GM19397 (cell line): ENCODE data around the gene GALM.
"Not testable (repeated sequence)": the region's sequence is repeated elsewhere in the genome, so short reads cannot be mapped to it uniquely, and the experiment has no call there.

Source experiments
- ATAC-seq: cut with Tn5 transposase; IDR thresholded peaks from one replicate; pipeline ENCODE4 v1.9.1; 2021; ENCODE audit warnings: mild to moderate bottlenecking, moderate library complexity; ENCODE audit not compliant: unreplicated experiment

The GALM gene

GRCh38 chr2:38737000-38737698 lies 71.2 kb downstream of the GALM start:
- not testable (repeated sequence) for ATAC-seq

GRCh38 chr2:38737925-38738324 lies 72.0 kb downstream of the GALM start:
- no peak for ATAC-seq

- no peak for ATAC-seq
Measured at GRCh38 chr2:38739524-38739923, 73.6 kb downstream of the GALM start.

DNA sequence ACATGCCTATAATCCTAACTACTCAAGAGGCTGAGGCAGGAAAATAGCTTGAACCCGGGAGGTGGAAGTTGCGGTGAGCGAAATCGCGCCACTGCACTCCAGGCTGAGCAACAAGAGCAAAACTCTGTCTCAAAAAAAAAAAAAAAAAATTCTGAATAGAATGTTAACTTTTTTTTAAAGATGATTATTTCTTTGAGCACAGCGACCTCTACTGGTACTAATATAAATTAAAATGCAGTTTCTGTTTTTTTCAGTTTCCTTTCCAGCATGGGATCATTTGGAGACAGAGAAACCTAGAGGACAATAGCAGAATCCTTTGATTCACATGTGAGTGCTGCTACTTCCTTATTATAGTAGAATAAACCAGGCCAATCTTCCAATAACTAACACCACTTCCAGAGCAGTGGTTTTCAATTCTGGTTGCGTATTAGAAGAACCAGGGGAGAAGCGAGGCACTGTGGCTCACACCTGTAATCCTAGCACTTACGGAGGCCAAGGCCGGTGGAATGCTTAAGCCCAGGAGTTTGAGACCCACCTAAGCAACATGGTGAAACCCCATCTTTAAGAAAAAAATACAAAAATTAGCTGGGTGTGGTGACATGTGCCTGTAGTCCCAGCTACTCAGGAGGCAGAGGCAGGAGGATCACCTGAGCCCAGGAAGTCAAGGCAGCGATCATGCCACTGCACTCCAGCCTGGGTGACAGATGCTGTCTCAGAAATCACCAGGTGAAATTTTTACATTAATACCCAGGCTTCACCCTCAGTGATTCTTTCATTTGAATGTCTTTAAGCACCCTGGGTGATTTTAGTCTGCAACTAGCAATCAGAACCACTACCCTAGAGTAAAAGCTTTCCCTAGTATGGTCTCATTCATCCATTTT lies 75.2 kb downstream of the GALM start:
- no peak for ATAC-seq

DNA sequence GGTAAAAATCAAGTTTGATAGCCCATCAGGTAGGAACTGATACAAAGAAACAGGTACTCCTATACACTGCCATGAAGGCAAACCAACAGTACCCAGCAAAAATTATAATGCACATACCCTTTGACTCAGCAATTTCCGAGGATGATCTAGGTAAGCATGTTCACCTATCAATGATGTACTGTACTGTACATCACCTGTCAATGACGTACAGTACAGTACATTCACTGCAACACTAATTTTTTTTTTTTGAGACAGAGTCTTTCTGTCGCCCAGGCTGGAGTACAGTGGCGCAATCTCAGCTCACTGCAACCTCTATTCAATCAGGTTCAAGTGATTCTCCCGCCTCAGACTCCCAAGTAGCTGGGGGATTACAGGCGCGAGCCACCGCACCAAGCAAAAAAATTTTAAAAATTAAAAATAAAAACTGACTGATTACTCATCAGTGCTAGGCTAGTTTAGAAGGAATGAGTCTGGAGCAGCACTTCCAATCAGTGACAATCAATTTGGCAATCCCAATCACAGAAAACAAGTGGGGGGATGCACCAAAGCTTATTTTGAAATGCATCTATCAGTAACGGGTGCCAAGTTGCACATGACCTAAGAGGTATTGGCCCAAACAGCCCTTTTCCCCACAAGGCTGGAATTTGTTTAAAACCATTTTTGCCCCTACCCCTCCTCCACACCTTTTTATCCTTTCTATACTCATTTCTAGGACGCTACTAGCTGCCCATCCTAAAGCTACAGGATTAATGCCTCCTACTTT lies 77.1 kb downstream of the GALM start:
- no peak for ATAC-seq

DNA sequence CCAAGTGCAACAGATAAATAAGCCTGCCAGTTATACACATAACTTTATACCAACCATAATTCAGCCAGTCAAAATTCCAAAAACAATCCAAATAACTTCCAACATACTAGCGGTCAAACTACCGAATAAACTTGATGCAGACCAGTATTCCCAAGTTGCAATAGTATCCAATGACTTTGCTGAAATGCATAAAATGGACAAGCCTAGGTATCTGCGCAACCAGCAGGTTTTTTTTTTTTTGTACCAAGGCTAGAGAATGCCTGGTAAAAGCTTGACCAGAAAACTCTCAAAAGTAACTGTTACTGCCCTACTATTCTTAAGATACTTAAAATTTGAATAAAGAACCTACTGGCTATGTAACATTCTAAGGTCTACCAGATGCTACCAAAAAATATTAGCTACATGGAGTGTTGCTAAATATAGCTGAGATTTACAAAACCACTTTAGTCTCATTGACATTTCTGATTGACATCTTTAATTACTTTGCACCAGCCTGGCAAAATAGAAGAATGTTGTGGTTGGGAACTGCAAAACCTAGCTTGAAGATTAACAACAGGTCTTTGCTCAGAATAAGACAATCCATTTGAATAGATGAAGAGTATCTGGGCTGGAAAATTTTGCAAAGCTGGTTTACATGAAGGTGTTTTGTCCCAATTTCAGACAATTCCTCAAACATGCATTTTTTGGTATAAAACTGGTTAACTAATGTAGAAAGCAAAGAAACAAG lies 77.9 kb downstream of the GALM start:
- no peak for ATAC-seq

DNA sequence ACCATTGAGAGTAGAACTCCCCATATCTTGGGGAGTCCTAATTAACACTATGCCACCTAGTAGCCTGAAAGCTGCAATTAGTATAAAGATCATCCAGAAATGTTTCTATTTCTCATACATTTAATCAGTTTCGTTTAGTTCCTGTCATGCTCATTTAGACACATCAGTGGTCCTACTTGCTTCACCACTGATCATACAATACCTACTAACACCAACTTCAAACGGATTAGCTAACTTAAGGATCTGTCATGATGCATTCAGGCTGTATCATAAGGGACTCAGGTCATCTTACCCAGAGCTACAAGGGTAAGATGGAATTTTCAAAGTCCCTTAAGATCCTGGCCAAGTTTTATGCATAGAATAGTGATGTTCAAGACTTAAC lies 78.5 kb downstream of the GALM start:
- no peak for ATAC-seq

DNA sequence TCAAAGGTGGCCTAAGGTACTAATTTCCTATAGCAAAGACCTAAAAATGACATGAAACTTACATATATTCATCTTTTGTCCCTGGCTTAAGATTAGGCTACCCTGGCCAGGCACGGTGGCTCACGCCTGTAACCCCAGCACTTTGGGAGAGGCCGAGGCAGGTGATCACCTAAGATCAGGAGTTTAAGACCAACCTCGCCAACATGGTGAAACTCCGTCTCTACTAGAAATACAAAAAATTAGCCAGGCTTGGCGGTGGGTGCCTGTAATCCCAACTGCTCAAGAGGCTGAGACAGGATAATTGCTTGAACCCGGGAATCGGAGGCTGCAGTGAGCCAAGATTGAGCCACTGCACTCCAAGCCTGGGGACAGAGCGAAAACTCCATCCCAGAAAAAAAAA lies 79.4 kb downstream of the GALM start:
- no peak for ATAC-seq

GRCh38 chr2:38747007-38747424 lies 81.1 kb downstream of the GALM start:
- no peak for ATAC-seq

- ATAC-seq = no peak
Measured at GRCh38 chr2:38747819-38748218, 81.9 kb downstream of the GALM start.

- no peak for ATAC-seq
Measured at GRCh38 chr2:38748391-38748790, 82.5 kb downstream of the GALM start.

DNA sequence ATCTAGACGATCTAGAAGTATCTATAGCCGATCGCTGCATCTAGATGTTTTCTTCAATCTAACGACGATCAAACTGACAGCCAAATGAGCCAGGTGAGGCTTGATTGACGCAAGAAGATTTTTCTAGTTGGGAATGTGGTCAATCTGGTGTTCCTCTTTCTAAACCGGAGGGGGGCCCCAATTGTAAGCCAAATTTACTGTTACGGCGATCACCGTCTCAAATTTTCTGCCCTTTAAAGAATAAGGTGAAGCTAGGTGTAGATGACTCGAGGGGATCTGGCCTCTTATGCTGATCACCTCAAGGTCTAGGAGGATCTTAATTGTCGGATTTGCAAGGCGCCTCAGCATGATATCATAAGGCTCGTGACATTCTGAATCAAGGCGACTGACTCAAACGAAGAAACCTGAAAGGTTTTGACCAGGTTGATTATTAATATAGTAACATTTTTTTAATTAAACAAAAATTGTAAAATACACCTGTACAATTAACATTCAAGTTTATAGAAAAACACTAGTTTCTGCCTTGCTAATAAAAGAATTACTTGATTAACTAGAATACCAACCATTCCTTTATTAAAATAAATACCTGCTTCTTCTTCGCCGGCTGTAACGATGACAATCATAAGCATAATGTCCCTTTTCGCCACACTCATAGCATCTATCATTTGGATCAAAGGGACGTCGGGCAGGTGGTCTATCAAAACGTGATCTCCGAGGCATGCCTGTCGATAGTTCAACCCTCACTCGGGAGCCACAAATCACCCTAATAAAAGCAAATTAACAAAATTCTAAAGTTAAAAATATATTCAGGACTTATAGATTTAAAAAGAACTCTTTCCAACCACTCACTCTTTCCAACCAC lies 83.3 kb downstream of the GALM start:
- ATAC-seq = no peak

DNA sequence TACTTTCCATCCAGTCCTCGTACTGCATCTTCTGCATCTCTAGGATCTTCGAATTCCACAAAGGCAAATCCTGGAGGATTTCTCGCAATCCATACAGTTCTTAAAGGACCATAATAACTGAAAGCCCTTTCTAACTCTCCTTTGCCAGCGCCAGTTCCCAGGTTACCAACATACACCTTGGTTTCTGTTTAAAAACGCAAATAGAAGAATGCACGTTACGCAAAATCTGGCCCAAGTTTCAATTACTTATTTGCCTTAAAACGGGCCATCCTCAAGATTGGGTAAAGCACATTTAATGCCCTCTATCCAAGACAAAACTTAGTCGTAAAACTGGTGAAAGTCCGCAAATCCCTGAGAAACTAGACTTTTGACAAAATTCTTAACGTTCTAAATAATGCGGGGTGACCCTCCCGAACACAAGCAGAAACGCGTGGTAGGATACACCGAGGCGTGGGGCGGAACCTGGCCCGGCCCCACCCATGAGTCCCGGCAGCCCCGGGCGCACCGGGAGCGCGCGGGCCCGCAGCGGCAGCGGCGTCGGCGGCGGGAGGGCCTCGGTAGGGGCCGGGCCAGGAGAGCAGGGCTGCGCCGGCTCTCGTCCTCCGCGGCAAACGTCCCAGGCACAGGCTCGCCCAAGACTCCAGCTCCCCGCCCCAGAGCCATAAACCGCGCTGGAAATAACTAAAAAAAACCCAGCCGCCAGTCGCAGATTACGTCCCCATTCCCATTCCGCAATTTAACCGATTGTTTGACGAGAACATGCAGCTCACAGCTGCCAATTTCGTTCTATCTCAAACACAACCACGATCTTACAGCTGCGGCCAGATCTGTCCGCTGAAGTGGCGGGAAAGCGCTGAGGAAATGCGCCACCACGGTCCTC lies 84.3 kb downstream of the GALM start:
- ATAC-seq = peak; percentile 51

DNA sequence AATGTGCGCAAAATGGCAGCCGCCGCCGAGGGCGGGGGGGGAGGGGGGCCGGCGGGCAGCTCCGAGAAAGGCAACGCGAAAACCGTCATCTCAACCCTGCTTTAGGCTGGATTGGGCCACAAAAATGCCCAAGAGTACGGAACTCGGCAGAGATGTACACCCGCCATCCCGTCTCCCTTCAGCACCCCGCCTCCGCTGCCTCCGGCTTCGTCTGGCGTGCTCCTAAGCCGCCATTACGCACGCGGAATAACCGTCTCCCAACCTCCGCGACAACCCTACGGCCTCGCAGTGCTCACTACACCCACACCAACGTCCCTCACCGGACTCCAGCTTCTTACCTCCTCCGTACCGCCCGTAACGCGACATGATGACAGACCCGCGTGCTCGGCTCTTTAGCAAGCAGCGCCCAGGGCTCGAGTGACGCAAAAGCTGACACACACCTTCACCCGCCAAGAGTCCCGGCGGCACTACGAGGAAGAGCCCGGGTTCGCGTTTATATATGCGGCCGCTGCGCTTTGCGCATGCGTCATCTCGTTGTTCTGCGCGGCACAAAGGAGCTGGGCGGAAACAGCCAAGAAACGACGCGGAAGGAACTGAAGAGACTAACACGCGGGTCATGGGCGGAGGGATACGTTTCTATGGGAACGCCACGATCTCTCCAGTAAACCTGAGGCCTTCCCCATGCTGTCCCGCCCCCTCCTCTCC lies 85.1 kb downstream of the GALM start, which contains the start of gene SRSF7:
TSS of gene SRSF7 (minus strand) at position 471 of the 705 bp plus-strand sequence. CDS start at position 366, 105 bp downstream.
- ATAC-seq = peak; percentile 83

- no peak for ATAC-seq
Measured at GRCh38 chr2:38751596-38752410, 85.9 kb downstream of the GALM start.

DNA sequence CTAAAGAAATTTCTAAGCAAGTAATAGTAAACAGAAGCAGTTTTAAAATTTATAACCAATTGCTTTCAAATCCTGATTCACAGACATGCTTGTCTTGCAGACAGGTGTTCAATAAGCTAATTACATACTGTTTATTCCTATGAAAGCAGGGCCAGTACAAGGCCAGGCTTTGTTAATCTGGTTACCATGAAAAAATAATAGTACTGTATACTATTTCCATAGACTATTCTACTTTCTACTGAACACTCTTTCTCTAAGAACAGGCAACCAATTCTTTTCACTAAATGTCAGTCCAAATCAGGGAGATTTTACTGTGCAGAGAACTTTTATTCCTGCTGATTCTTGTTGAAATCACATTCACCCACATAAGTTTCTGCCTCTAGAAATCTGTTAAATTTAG lies 88.1 kb downstream of the GALM start:
- no peak for ATAC-seq

- no peak for ATAC-seq
Measured at GRCh38 chr2:38754506-38754905, 88.6 kb downstream of the GALM start.
